HEK293 (cell line): ENCODE data around the gene MRPL41.
A peak's percentile ranks its signal among the peaks of the same experiment; 100 is the strongest.

Experiments
- BCL11B ChIP-seq: fragments of 450-650 bp; formaldehyde crosslinking; IDR thresholded peaks from 2 replicates; pipeline ENCODE4 v1.5.1; 2016; ENCODE audit warnings: low read depth, missing biosample characterization, missing genetic modification characterization
- GLIS2 ChIP-seq: fragments of 450-650 bp; formaldehyde crosslinking; IDR thresholded peaks from 2 replicates; pipeline ENCODE4 v1.5.1; 2016; ENCODE audit warnings: missing biosample characterization, missing genetic modification characterization
- HOXD13 ChIP-seq: sonication (generic); formaldehyde crosslinking; IDR thresholded peaks from 2 replicates; pipeline ENCODE4 v1.8.0; 2022; ENCODE audit warnings: missing genetic modification reagents, borderline replicate concordance
- KLF1 ChIP-seq: fragments of 450-650 bp; formaldehyde crosslinking; IDR thresholded peaks from 2 replicates; pipeline ENCODE4 v1.5.1; 2016; ENCODE audit warnings: missing biosample characterization, missing genetic modification characterization
- KLF7 ChIP-seq: fragments of 450-650 bp; formaldehyde crosslinking; IDR thresholded peaks from 2 replicates; pipeline ENCODE4 v1.5.1; 2016; ENCODE audit warnings: missing biosample characterization, missing genetic modification characterization, borderline replicate concordance
- SALL2 ChIP-seq: fragments of 450-650 bp; formaldehyde crosslinking; IDR thresholded peaks from 2 replicates; pipeline ENCODE4 v1.5.0; 2017; ENCODE audit warnings: missing biosample characterization, mild to moderate bottlenecking, missing genetic modification characterization, borderline replicate concordance
- SCRT1 ChIP-seq: fragments of 450-650 bp; formaldehyde crosslinking; IDR thresholded peaks from 2 replicates; pipeline ENCODE4 v1.5.1; 2016; ENCODE audit warnings: missing biosample characterization, missing genetic modification characterization, borderline replicate concordance
- SP2 ChIP-seq: fragments of 450-650 bp; formaldehyde crosslinking; IDR thresholded peaks from 2 replicates; pipeline ENCODE4 v1.5.1; 2016; ENCODE audit warnings: missing biosample characterization, missing genetic modification characterization
- TRIM28 ChIP-seq: IDR thresholded peaks from 2 replicates; pipeline ENCODE4 v1.6.1; 2011; ENCODE audit warnings: low read length, control low read depth, borderline replicate concordance
- ZBTB1 ChIP-seq: fragments of 450-650 bp; formaldehyde crosslinking; IDR thresholded peaks from 2 replicates; pipeline ENCODE4 v1.5.1; 2016; ENCODE audit warnings: missing biosample characterization, missing genetic modification characterization
- ZFP69B ChIP-seq: fragments of 450-650 bp; formaldehyde crosslinking; IDR thresholded peaks from 2 replicates; pipeline ENCODE4 v1.5.1; 2016; ENCODE audit warnings: missing biosample characterization, missing genetic modification characterization
- ZIC2 ChIP-seq: fragments of 450-650 bp; formaldehyde crosslinking; IDR thresholded peaks from 2 replicates; pipeline ENCODE4 v1.5.1; 2016; ENCODE audit warnings: missing biosample characterization, missing genetic modification characterization
- ZNF10 ChIP-seq: fragments of 450-650 bp; formaldehyde crosslinking; IDR thresholded peaks from 2 replicates; pipeline ENCODE4 v1.5.1; 2017; ENCODE audit warnings: missing biosample characterization, missing genetic modification characterization
- ZNF112 ChIP-seq: fragments of 450-650 bp; formaldehyde crosslinking; IDR thresholded peaks from 2 replicates; pipeline ENCODE4 v1.5.0; 2017; ENCODE audit warnings: missing biosample characterization, missing genetic modification characterization
- ZNF239 ChIP-seq: fragments of 450-650 bp; formaldehyde crosslinking; IDR thresholded peaks from 2 replicates; pipeline ENCODE4 v1.5.1; 2016; ENCODE audit warnings: missing biosample characterization, missing genetic modification characterization
- ZNF24 ChIP-seq: fragments of 450-650 bp; formaldehyde crosslinking; IDR thresholded peaks from 2 replicates; pipeline ENCODE4 v1.5.1; 2016; ENCODE audit warnings: missing biosample characterization, missing genetic modification characterization
- ZNF341 ChIP-seq: fragments of 450-650 bp; formaldehyde crosslinking; IDR thresholded peaks from 2 replicates; pipeline ENCODE4; 2016; ENCODE audit warnings: low read depth, missing biosample characterization, missing genetic modification characterization
- ZNF350 ChIP-seq: fragments of 450-650 bp; formaldehyde crosslinking; IDR thresholded peaks from 2 replicates; pipeline ENCODE4 v1.5.0; 2017; ENCODE audit warnings: missing biosample characterization, mild to moderate bottlenecking, missing genetic modification characterization
- ZNF354C ChIP-seq: fragments of 450-650 bp; formaldehyde crosslinking; IDR thresholded peaks from 2 replicates; pipeline ENCODE4 v1.5.1; 2016; ENCODE audit warnings: missing biosample characterization, missing genetic modification characterization, low read depth, borderline replicate concordance
- ZNF366 ChIP-seq: fragments of 450-650 bp; formaldehyde crosslinking; conservative IDR thresholded peaks from 2 replicates; pipeline ENCODE4 v1.5.1; 2016; ENCODE audit warnings: missing biosample characterization, missing genetic modification characterization
- ZNF394 ChIP-seq: fragments of 450-650 bp; formaldehyde crosslinking; IDR thresholded peaks from 2 replicates; pipeline ENCODE4 v1.5.1; 2016; ENCODE audit warnings: missing biosample characterization, missing genetic modification characterization, mild to moderate bottlenecking, moderate library complexity, borderline replicate concordance
- ZNF548 ChIP-seq: fragments of 450-650 bp; formaldehyde crosslinking; IDR thresholded peaks from 2 replicates; pipeline ENCODE4 v1.5.1; 2016; ENCODE audit warnings: missing biosample characterization, missing genetic modification characterization
- ZNF549 ChIP-seq: fragments of 450-650 bp; IDR thresholded peaks from 2 replicates; pipeline ENCODE4 v1.5.1; 2018; ENCODE audit warnings: missing biosample characterization, missing genetic modification characterization, mild to moderate bottlenecking, inconsistent platforms, moderate library complexity
- ZNF571 ChIP-seq: fragments of 450-650 bp; formaldehyde crosslinking; IDR thresholded peaks from 2 replicates; pipeline ENCODE4 v1.5.0; 2017; ENCODE audit warnings: missing biosample characterization, missing genetic modification characterization
- ZNF600 ChIP-seq: fragments of 450-650 bp; formaldehyde crosslinking; IDR thresholded peaks from 2 replicates; pipeline ENCODE4 v1.5.1; 2016; ENCODE audit warnings: missing biosample characterization, missing genetic modification characterization
- ZNF626 ChIP-seq: fragments of 450-650 bp; sonication (Bioruptor Pico); formaldehyde crosslinking; IDR thresholded peaks from 2 replicates; pipeline ENCODE4 v1.5.1; 2018; ENCODE audit warnings: missing biosample characterization, missing genetic modification characterization, inconsistent platforms
- ZNF629 ChIP-seq: fragments of 450-650 bp; formaldehyde crosslinking; IDR thresholded peaks from 2 replicates; pipeline ENCODE4 v1.5.1; 2017; ENCODE audit warnings: missing biosample characterization, missing genetic modification characterization
- ZNF664 ChIP-seq: fragments of 450-650 bp; formaldehyde crosslinking; IDR thresholded peaks from 2 replicates; pipeline ENCODE4 v1.5.1; 2016; ENCODE audit warnings: missing biosample characterization, missing genetic modification characterization
- ZNF792 ChIP-seq: fragments of 450-650 bp; formaldehyde crosslinking; IDR thresholded peaks from 2 replicates; pipeline ENCODE4 v1.5.1; 2016; ENCODE audit warnings: missing biosample characterization, missing genetic modification characterization
- ZNF837 ChIP-seq: fragments of 450-650 bp; formaldehyde crosslinking; IDR thresholded peaks from 2 replicates; pipeline ENCODE4 v1.5.1; 2016; ENCODE audit warnings: missing biosample characterization, missing genetic modification characterization
- ZXDB ChIP-seq: fragments of 450-650 bp; formaldehyde crosslinking; IDR thresholded peaks from 2 replicates; pipeline ENCODE4 v1.5.1; 2016; ENCODE audit warnings: missing biosample characterization, missing genetic modification characterization
- TF ChIP-seq, protein P1 (sequence below): fragments of 450-650 bp; formaldehyde crosslinking; IDR thresholded peaks from 2 replicates; pipeline ENCODE4 v1.5.1; 2016; ENCODE audit warnings: missing biosample characterization, missing genetic modification characterization
- TF ChIP-seq, protein P2 (sequence below): fragments of 450-650 bp; formaldehyde crosslinking; IDR thresholded peaks from 2 replicates; pipeline ENCODE4 v1.5.1; 2017; ENCODE audit warnings: missing biosample characterization, missing genetic modification characterization
- TF ChIP-seq, protein P3 (sequence below): fragments of 450-650 bp; formaldehyde crosslinking; IDR thresholded peaks from 2 replicates; pipeline ENCODE4 v1.5.1; 2016; ENCODE audit warnings: missing biosample characterization, missing genetic modification characterization
- TF ChIP-seq, protein P4 (sequence below): fragments of 450-650 bp; formaldehyde crosslinking; IDR thresholded peaks from 2 replicates; pipeline ENCODE4 v1.5.1; 2016; ENCODE audit warnings: missing biosample characterization, missing genetic modification characterization

The MRPL41 gene

DNA sequence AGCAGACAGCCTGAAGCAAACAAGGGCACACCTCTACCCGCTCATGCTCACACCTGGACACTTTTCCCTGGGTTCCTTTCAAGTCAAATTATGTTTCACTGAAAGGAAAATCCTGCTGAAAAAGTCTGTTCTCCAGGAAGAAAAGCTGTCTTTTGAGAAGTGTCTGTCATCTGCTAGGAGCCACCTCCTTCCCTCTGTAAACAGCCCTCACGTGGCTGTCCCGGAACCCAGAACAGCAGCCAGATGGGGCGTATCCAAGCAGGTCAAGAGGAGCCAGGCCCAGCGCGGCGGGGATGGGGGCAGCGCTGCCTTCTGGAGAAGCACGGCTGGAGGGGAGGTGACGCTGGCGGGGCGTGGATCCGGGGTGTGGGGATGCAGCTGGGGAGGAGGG, 1.5 kb upstream of the MRPL41 start, which contains the start of gene PNPLA7 (continued):
- TF ChIP-seq ZNF548 (no peak), ZNF24 (tag by site-specific recombination) (no peak), ZNF626 (tag by site-specific recombination) (no peak), ZBTB1 (tag by site-specific recombination) (no peak), ZNF837 (tag by site-specific recombination) (no peak), ZNF549 (tag by site-specific recombination) (no peak), ZNF239 (tag by site-specific recombination) (no peak), ZNF394 (tag by site-specific recombination) (peak; percentile 79), ZNF10 (tag by site-specific recombination) (peak; percentile 29; the same call in 1 of the 2 replicates), ZIC2 (tag by site-specific recombination) (peak; percentile 38), ZXDB (no peak), SALL2 (tag by site-specific recombination) (no peak), SCRT1 (tag by site-specific recombination) (no peak), SP2 (peak; percentile 95), ZNF792 (tag by site-specific recombination) (no peak), ZNF571 (tag by site-specific recombination) (no peak), KLF7 (0 out of 2 replicates have a peak, but pooled peaks have one; percentile 49), GLIS2 (tag by site-specific recombination) (peak; percentile 61), ZNF350 (tag by site-specific recombination) (no peak), ZNF354C (tag by site-specific recombination) (no peak), TRIM28 (no peak), ZNF664 (tag by site-specific recombination) (no peak), HOXD13 (no peak), ZNF112 (tag by site-specific recombination) (no peak), ZNF341 (tag by site-specific recombination) (peak; percentile 93), KLF1 (tag by site-specific recombination) (peak; percentile 97), ZFP69B (no peak), ZNF629 (tag by site-specific recombination) (no peak), ZNF600 (tag by site-specific recombination) (peak; percentile 77), ZNF366 (peak; percentile 69), BCL11B (tag by site-specific recombination) (no peak)
- TF ChIP-seq, protein P1, sequence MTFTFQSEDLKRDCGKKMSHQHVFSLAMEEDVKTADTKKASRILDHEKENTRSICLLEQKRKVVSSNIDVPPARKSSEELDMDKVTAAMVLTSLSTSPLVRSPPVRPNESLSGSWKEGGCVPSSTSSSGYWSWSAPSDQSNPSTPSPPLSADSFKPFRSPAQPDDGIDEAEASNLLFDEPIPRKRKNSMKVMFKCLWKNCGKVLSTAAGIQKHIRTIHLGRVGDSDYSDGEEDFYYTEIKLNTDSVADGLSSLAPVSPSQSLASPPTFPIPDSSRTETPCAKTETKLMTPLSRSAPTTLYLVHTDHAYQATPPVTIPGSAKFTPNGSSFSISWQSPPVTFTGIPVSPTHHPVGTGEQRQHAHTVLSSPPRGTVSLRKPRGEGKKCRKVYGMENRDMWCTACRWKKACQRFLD (tag by site-specific recombination): no peak
- TF ChIP-seq, protein P2, sequence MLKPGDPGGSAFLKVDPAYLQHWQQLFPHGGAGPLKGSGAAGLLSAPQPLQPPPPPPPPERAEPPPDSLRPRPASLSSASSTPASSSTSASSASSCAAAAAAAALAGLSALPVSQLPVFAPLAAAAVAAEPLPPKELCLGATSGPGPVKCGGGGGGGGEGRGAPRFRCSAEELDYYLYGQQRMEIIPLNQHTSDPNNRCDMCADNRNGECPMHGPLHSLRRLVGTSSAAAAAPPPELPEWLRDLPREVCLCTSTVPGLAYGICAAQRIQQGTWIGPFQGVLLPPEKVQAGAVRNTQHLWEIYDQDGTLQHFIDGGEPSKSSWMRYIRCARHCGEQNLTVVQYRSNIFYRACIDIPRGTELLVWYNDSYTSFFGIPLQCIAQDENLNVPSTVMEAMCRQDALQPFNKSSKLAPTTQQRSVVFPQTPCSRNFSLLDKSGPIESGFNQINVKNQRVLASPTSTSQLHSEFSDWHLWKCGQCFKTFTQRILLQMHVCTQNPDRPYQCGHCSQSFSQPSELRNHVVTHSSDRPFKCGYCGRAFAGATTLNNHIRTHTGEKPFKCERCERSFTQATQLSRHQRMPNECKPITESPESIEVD (tag by site-specific recombination): no peak
- TF ChIP-seq, protein P3, sequence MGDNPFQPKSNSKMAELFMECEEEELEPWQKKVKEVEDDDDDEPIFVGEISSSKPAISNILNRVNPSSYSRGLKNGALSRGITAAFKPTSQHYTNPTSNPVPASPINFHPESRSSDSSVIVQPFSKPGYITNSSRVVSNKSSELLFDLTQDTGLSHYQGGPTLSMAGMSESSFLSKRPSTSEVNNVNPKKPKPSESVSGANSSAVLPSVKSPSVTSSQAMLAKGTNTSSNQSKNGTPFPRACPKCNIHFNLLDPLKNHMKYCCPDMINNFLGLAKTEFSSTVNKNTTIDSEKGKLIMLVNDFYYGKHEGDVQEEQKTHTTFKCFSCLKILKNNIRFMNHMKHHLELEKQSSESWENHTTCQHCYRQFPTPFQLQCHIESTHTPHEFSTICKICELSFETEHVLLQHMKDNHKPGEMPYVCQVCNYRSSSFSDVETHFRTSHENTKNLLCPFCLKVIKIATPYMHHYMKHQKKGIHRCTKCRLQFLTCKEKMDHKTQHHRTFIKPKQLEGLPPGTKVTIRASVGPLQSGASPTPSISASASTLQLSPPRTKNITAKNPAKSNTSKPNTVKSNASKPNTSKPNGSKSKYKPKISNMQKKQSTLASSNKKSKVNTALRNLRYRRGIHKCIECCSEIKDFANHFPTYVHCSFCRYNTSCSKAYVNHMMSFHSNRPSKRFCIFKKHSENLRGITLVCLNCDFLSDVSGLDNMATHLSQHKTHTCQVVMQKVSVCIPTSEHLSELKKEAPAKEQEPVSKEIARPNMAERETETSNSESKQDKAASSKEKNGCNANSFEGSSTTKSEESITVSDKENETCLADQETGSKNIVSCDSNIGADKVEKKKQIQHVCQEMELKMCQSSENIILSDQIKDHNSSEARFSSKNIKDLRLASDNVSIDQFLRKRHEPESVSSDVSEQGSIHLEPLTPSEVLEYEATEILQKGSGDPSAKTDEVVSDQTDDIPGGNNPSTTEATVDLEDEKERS (tag by site-specific recombination): no peak
- TF ChIP-seq, protein P4, sequence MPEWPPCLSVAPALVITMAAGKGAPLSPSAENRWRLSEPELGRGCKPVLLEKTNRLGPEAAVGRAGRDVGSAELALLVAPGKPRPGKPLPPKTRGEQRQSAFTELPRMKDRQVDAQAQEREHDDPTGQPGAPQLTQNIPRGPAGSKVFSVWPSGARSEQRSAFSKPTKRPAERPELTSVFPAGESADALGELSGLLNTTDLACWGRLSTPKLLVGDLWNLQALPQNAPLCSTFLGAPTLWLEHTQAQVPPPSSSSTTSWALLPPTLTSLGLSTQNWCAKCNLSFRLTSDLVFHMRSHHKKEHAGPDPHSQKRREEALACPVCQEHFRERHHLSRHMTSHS (tag by site-specific recombination): no peak
